Activated CD4-positive, alpha-beta T cell treated with anti-CD3 and anti-CD28 coated beads for 1 hour (primary cell): Measurements from ENCODE around the gene PNKD.

Experiments
- DNase-seq: peaks from one replicate; pipeline ENCODE4 v3.0.0-alpha.2; 2020

PNKD gene

GRCh38 chr2:218269900-218270720 is at the start of gene PNKD, which contains the start of gene AAMP:
Gene PNKD, plus strand, starts transcription at chr2:218270519. Its CDS starts 17 bp downstream, at chr2:218270536.
Gene AAMP, minus strand, starts transcription at chr2:218270137. Its CDS starts 51 bp downstream, at chr2:218270086.
- peak; percentile 100 for DNase-seq

- no peak for DNase-seq
These were observed 49.3 kb upstream of the PNKD start for GRCh38 chr2:218221000-218221399.

- no peak for DNase-seq
These were observed 47.3 kb upstream of the PNKD start for GRCh38 chr2:218223046-218223445.

GRCh38 chr2:218224186-218224585 is 46.1 kb upstream of the PNKD start:
- DNase-seq, result no peak

GRCh38 chr2:218226903-218227302 is 43.4 kb upstream of the PNKD start:
- DNase-seq, result no peak

GRCh38 chr2:218228366-218229090 is 41.8 kb upstream of the PNKD start:
- DNase-seq, result no peak

GRCh38 chr2:218229239-218229638 is 41.1 kb upstream of the PNKD start:
- no peak for DNase-seq

GRCh38 chr2:218229851-218230250 is 40.5 kb upstream of the PNKD start:
- no peak for DNase-seq

GRCh38 chr2:218230882-218231281 is 39.4 kb upstream of the PNKD start:
- no peak for DNase-seq

GRCh38 chr2:218233543-218233942 is 36.8 kb upstream of the PNKD start:
- DNase-seq, result no peak

GRCh38 chr2:218234521-218234920 is 35.8 kb upstream of the PNKD start:
- DNase-seq, result no peak

GRCh38 chr2:218235017-218235416 is 35.3 kb upstream of the PNKD start:
- DNase-seq, result no peak

GRCh38 chr2:218236829-218237228 is 33.5 kb upstream of the PNKD start:
- DNase-seq, result no peak

GRCh38 chr2:218238887-218239286 is 31.4 kb upstream of the PNKD start:
- no peak for DNase-seq

GRCh38 chr2:218244204-218244603 is 26.1 kb upstream of the PNKD start:
- DNase-seq, result no peak

GRCh38 chr2:218244665-218245064 is 25.7 kb upstream of the PNKD start:
- no peak for DNase-seq

GRCh38 chr2:218245214-218245613 is 25.1 kb upstream of the PNKD start:
- DNase-seq, result no peak

- no peak for DNase-seq
These were observed 20.6 kb upstream of the PNKD start for GRCh38 chr2:218249691-218250090.

GRCh38 chr2:218252509-218253231 is 17.6 kb upstream of the PNKD start:
- DNase-seq, result no peak

GRCh38 chr2:218253232-218253625 is 17.1 kb upstream of the PNKD start:
- DNase-seq, result no peak

- no peak for DNase-seq
These were observed 14.9 kb upstream of the PNKD start for GRCh38 chr2:218255446-218255845.

- no peak for DNase-seq
These were observed 13.5 kb upstream of the PNKD start for GRCh38 chr2:218256612-218257350.
